Measurements from ENCODE around the gene MROH8.

- TF ChIP-seq CTCF (IDR thresholded peaks at IDR 0.05; ENCODE audit: low read length): no peak
- no peak for TF ChIP-seq EZH2 (IDR thresholded peaks at IDR 0.05; ENCODE audit: borderline replicate concordance, low read length)
Observed at GRCh38 chr20:37128803-37129202, 50.5 kb downstream of the MROH8 start.

Data from OCI-LY1 (cell line).